ENCODE measurements around the gene CDC25C. TPM values are rescaled to one million over a fixed set of nuclear protein-coding genes. Genes with fewer than 3 reads are reported as not detected.
"Not testable (repeated sequence)": the region's sequence is repeated elsewhere in the genome, so short reads cannot be mapped to it uniquely, and the experiment has no call there.

Gene CDC25C
- polyA plus RNA-seq, 6 donors from 2014 or later: 0.48 TPM; not detected in 5

DNA sequence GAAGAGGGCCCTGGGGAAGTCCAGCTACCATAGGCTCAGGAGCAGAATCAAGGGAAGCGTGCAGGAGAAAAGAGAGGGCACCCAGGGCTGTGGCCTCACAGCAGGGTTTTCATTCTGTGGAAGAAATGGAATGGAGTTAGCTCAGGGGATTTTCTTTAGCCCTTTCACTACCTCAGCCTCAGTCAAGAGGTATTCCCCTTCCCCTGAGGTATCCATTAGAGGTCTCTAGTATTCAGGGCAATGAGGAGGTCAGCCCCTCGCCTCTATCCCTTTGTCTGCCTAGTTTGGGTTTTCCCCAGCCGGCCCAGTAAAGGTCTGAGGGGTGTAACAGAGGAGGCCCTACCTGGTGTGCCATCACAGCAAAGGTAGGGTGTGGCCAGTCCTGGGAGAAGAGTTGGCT is 78.7 kb downstream of the CDC25C start:
- no peak overlapping the region for H3K27ac Mint-ChIP-seq

DNA sequence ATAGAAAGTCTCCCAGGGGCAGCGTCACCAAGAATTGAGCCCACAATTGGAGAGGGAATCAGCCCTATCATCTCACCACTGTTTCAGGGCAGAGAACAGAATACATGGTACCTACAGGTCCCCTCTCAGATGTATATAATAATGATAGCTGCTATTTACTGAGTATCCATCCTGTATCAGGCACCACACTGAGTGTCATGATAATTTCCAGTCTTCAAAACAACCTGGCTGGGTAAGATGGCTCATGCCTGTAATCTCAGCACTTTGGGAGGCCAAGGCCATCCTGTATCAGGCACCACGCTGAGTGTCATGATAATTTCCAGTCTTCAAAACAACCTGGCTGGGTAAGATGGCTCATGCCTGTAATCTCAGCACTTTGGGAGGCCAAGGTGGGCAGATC is 83.8 kb downstream of the CDC25C start:
- H3K36me3 Mint-ChIP-seq; H3K9me3 Mint-ChIP-seq; H3K27ac Mint-ChIP-seq; H3K4me3 Mint-ChIP-seq; DNase-seq; ATAC-seq (ENCODE audit: low read depth in 2 of 2); H3K4me1 Mint-ChIP-seq: not testable (repeated sequence)
- peaks cover 10 to 34% (median 28%) of the 10 kb centered on the region in 3 donors for H3K27me3 Mint-ChIP-seq

More for the DNA sequence above, 78.7 kb downstream of the CDC25C start:
- H3K36me3 Mint-ChIP-seq: no peaks in the 10 kb centered on the region
- ATAC-seq (ENCODE audit: low read depth in 2 of 2) (no peak), DNase-seq (no peak)
- peaks cover 6 to 25% (median 18%) of the 10 kb centered on the region in 3 donors for H3K27me3 Mint-ChIP-seq
- peaks cover 0 to 2% (median 0%) of the 10 kb centered on the region in 7 donors for H3K9me3 Mint-ChIP-seq
- H3K4me1 Mint-ChIP-seq: no peaks in the 10 kb centered on the region
- no peak overlapping the region for H3K4me3 Mint-ChIP-seq

GRCh38 chr5:138246822-138247221 is 84.8 kb downstream of the CDC25C start:
- ATAC-seq (ENCODE audit: low read depth in 2 of 2) (no peak), DNase-seq (no peak)
- Mint-ChIP-seq H3K36me3 (no peaks in the 10 kb centered on the region), H3K27ac (no peak overlapping the region), H3K27me3 (peaks cover 10 to 41% (median 33%) of the 10 kb centered on the region in 3 donors), H3K4me3 (no peak overlapping the region), H3K9me3 (peaks cover 0 to 2% (median 0%) of the 10 kb centered on the region in 7 donors), H3K4me1 (peaks cover 0 to 6% (median 5%) of the 10 kb centered on the region in 3 donors)

GRCh38 chr5:138246334-138246733 is 85.3 kb downstream of the CDC25C start:
- ATAC-seq (ENCODE audit: low read depth in 2 of 2): no peak
- no peaks in the 10 kb centered on the region for H3K36me3 Mint-ChIP-seq
- no peak overlapping the region for H3K4me3 Mint-ChIP-seq
- H3K27ac Mint-ChIP-seq: no peak overlapping the region
- H3K9me3 Mint-ChIP-seq: peaks cover 0 to 2% (median 0%) of the 10 kb centered on the region in 7 donors
- H3K4me1 Mint-ChIP-seq: peaks cover 2 to 10% (median 9%) of the 10 kb centered on the region in 3 donors
- H3K27me3 Mint-ChIP-seq: peaks cover 11 to 40% (median 37%) of the 10 kb centered on the region in 3 donors
- no peak for DNase-seq

GRCh38 chr5:138245717-138246116 is 85.9 kb downstream of the CDC25C start:
- no peak for ATAC-seq (ENCODE audit: low read depth in 2 of 2)
- H3K27me3 Mint-ChIP-seq: peaks cover 17 to 46% (median 43%) of the 10 kb centered on the region in 3 donors
- peak overlapping the region in 1 of 6 donors; percentile 26 for H3K27ac Mint-ChIP-seq
- peaks cover 9 to 16% (median 16%) of the 10 kb centered on the region in 3 donors for H3K4me1 Mint-ChIP-seq
- H3K36me3 Mint-ChIP-seq: no peaks in the 10 kb centered on the region
- peaks cover 0 to 2% (median 0%) of the 10 kb centered on the region in 7 donors for H3K9me3 Mint-ChIP-seq
- H3K4me3 Mint-ChIP-seq: peak overlapping the region in 1 of 8 donors; percentile 48
- no peak for DNase-seq

GRCh38 chr5:138243794-138244193 is 87.8 kb downstream of the CDC25C start:
- Mint-ChIP-seq H3K36me3 (no peaks in the 10 kb centered on the region), H3K27ac (no peak overlapping the region), H3K9me3 (peaks cover 0 to 2% (median 0%) of the 10 kb centered on the region in 7 donors), H3K27me3 (peaks cover 22 to 60% (median 50%) of the 10 kb centered on the region in 3 donors), H3K4me1 (peaks cover 12 to 20% (median 19%) of the 10 kb centered on the region in 3 donors), H3K4me3 (peak overlapping the region in 1 of 8 donors; percentile 53)
- DNase-seq (no peak), ATAC-seq (ENCODE audit: low read depth in 2 of 2) (no peak)

DNA sequence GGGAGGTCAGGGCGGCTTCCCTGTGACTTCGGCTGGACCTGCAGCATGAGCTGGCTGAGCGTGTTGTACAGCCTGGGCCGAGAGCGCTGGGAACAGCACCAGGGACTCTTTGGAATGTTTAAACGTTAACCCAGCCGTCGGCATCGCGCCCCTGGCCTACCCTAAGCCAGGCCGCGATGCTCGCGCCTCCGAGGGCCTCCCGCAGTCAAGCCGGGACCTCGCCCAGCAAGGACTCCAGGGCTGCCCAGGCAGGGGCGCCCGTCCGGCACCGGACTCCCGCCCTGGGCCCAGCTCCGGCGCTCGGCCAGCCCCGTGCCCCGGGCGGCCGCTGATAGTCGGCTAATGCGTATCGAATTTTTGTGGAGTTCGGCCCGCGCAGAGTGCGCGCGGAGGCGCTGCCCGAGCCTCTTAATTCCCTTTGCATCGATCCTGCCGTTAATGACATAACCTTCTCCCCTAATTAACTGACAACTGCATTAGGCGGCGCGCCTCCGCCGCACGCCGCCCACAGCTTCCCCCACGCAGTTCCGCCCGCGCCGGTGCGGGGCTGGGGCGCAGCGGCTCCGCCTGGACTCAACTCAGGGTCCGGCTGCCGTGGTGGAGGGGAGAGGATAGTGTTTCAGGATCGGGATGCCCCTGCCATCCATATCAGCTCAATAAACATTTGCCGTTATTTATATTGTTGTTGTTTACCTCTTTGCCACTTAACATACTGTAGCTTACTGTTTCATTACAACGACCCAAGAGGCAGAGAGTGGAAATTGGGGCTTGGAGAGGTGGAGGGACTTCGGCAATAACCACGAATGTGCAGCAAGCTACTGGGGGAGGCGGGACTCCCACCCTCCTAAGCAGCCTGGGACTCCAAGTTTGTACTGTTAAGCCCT is 89.7 kb downstream of the CDC25C start:
- DNase-seq: no peak
- Mint-ChIP-seq H3K27me3 (peaks cover 22 to 63% (median 52%) of the 10 kb centered on the region in 3 donors), H3K36me3 (no peaks in the 10 kb centered on the region), H3K9me3 (peaks cover 0 to 2% (median 0%) of the 10 kb centered on the region in 7 donors), H3K4me3 (peak overlapping the region; percentile 33 to 89 (median 76)), H3K27ac (no peak overlapping the region), H3K4me1 (peaks cover 12 to 20% (median 19%) of the 10 kb centered on the region in 3 donors)
- peak; percentile 76 to 77 for ATAC-seq (ENCODE audit: low read depth in 2 of 2)

DNA sequence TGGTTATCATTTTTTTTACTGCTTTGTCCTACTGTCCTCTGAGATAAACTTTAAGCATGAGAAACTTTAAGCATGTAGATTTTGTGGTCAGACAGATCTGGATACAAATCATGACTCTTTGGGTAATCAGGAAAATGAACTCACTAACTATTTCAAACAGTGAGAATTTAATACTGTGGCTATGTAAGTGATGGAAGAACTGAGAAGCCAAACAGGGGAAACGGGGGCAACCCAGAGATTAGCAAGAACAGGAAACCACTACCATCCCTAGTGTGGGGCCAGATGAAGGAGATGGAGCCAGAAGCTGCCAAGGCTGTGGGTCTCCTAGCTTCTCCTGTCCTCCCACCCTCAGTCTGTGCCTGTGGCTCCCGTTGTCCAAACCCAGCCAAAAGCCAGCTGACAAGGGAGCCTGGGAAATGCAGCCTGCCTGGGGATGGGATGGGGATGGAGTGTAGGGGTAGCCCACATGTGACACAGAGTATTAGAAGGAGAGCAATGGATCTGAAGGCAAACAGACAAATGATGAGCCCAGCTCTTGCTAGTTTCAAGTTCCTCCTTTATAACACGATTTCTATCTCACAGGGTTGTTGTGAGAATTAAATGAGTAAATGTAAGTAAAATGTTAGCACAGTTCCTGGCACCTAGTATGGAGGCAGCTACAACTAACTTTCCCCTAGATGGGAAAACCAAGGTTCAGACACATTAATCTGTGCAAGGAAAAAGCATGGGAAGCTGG is 90.8 kb downstream of the CDC25C start:
- Mint-ChIP-seq H3K27me3 (peaks cover 22 to 58% (median 45%) of the 10 kb centered on the region in 3 donors), H3K36me3 (no peaks in the 10 kb centered on the region), H3K4me1 (peaks cover 12 to 20% (median 19%) of the 10 kb centered on the region in 3 donors), H3K4me3 (peak overlapping the region in 7 of 8 donors; percentile 31 to 89 (median 67)), H3K27ac (peak overlapping the region in 1 of 6 donors; percentile 9), H3K9me3 (peaks cover 0 to 2% (median 0%) of the 10 kb centered on the region in 7 donors)
- no peak for DNase-seq
- peak; percentile 38 to 49 for ATAC-seq (ENCODE audit: low read depth in 2 of 2)

DNA sequence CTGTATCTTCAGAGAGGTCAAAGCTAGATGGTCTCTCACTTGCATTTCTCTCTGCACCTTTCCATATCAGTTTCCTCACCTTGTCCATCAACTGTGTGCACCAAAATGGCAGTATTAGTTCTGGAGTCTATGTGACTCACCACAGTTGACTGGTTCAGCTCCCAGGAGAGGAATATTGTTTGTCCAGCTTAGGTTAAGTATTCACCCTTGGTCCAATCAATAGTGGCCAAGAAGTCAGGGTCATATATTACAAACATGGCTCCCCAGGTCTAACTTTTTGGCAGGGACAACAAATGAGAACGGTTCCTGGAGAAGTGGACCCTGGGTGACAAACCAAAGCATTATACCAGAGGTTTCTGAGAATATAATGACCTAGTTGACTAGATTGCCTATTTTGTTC is 93.6 kb downstream of the CDC25C start:
- H3K4me3 Mint-ChIP-seq: no peak overlapping the region
- H3K4me1 Mint-ChIP-seq: peaks cover 12 to 20% (median 19%) of the 10 kb centered on the region in 3 donors
- peaks cover 30 to 41% (median 40%) of the 10 kb centered on the region in 3 donors for H3K27me3 Mint-ChIP-seq
- no peaks in the 10 kb centered on the region for H3K36me3 Mint-ChIP-seq
- no peaks in the 10 kb centered on the region for H3K9me3 Mint-ChIP-seq
- ATAC-seq (ENCODE audit: low read depth in 2 of 2) (no peak), DNase-seq (no peak)
- no peak overlapping the region for H3K27ac Mint-ChIP-seq

Other genes starting within 250 kb of the CDC25C start
- not detected for gene WNT8A, start 247.8 kb downstream of the CDC25C start, polyA plus RNA-seq (ENCODE audit: low read depth in 6 of 6)
- gene NME5, start 192.4 kb downstream of the CDC25C start, polyA plus RNA-seq (ENCODE audit: low read depth in 6 of 6): not detected
- gene BRD8, start 153.2 kb downstream of the CDC25C start, polyA plus RNA-seq (ENCODE audit: low read depth in 6 of 6): 10 to 100 TPM; 11.2 to 38.2 (median 26.2) TPM
- not detected for gene KIF20A, start 152.7 kb downstream of the CDC25C start, polyA plus RNA-seq (ENCODE audit: low read depth in 6 of 6)
- gene CDC23, start 118.5 kb downstream of the CDC25C start, polyA plus RNA-seq (ENCODE audit: low read depth in 6 of 6): 10 to 100 TPM; 12.6 to 26.0 (median 14.1) TPM
- gene GFRA3, start 57.2 kb downstream of the CDC25C start, polyA plus RNA-seq (ENCODE audit: low read depth in 6 of 6): not detected
- 10 to 100 TPM; 24.2 to 37.9 (median 30.7) TPM for gene FAM53C, start 6.5 kb upstream of the CDC25C start, polyA plus RNA-seq (ENCODE audit: low read depth in 6 of 6)
- 10 to 100 TPM in 5 of 6 donors, 1 to 10 TPM in 1; 3.9 to 29.2 (median 18.3) TPM for gene KDM3B, start 20.9 kb upstream of the CDC25C start, polyA plus RNA-seq (ENCODE audit: low read depth in 6 of 6)
- not detected for gene REEP2, start 107.3 kb upstream of the CDC25C start, polyA plus RNA-seq (ENCODE audit: low read depth in 6 of 6)
- gene EGR1, start 133.7 kb upstream of the CDC25C start, polyA plus RNA-seq (ENCODE audit: low read depth in 6 of 6): 100 to 1,000 TPM in 2 of 6 donors, 10 to 100 TPM in 3, 1 to 10 TPM in 1; 7.0 to 125 (median 41.8) TPM
- gene ETF1, start 211.4 kb upstream of the CDC25C start, polyA plus RNA-seq (ENCODE audit: low read depth in 6 of 6): 10 to 100 TPM; 18.4 to 35.0 (median 30.7) TPM
- 100 to 1,000 TPM; 102 to 128 (median 109) TPM for gene HSPA9, start 243.6 kb upstream of the CDC25C start, polyA plus RNA-seq (ENCODE audit: low read depth in 6 of 6)

Data from naive B cell (primary cell).